Effector CD8-positive, alpha-beta T cell (primary cell): Measurements from ENCODE around the gene EMILIN3.
A peak's percentile ranks its signal among the peaks of the same experiment; 100 is the strongest.

Source experiments
- DNase-seq: peaks from one replicate; lab custom pipeline; 2025; lab: John Stamatoyannopoulos, UW

The EMILIN3 gene

DNA sequence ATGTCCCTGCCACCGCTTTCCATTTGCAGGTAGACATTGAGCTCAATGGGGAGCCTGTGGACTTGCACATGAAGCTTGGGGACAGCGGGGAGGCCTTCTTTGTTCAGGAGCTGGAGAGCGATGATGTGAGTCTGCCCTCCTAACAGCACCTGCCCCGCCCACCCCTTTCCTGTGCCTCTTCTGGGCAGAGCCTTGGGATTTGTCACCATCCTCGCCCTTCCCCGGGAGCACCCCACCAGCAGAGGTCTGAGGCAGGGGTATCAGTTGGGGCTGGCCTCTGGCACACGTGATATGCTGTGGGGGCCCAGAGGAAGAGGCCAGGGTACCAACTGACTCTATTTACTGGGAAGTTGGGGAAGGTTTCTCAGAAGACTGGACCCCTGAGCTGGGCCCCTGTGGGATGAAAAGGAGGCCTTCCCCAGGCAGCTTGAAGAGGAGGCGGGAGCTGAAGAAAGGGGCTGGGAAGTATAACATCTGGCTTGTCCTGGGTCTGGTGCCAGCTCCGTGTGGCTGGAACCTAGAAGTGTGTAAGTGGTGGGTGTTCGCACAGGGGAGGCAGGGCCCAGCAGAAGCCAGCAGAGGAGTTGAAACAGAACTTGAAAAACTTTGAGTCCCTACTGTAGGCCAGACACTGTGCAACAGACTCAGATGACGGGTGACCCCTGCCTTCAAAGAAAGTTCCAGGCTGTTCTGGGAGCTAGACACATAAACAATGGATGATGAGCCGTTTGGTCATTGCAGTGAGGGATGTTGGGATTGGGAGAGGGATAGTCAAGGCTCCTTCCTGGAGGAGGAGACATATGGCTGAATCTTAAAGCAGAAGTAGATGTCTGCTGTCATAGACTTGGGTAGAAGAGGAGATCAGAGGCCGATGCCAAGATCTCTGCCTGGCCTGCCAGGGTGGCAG, 18.8 kb downstream of the EMILIN3 start:
- no peak for DNase-seq

- DNase-seq: no peak
These were observed 20.9 kb downstream of the EMILIN3 start for GRCh38 chr20:41345729-41346067.

DNA sequence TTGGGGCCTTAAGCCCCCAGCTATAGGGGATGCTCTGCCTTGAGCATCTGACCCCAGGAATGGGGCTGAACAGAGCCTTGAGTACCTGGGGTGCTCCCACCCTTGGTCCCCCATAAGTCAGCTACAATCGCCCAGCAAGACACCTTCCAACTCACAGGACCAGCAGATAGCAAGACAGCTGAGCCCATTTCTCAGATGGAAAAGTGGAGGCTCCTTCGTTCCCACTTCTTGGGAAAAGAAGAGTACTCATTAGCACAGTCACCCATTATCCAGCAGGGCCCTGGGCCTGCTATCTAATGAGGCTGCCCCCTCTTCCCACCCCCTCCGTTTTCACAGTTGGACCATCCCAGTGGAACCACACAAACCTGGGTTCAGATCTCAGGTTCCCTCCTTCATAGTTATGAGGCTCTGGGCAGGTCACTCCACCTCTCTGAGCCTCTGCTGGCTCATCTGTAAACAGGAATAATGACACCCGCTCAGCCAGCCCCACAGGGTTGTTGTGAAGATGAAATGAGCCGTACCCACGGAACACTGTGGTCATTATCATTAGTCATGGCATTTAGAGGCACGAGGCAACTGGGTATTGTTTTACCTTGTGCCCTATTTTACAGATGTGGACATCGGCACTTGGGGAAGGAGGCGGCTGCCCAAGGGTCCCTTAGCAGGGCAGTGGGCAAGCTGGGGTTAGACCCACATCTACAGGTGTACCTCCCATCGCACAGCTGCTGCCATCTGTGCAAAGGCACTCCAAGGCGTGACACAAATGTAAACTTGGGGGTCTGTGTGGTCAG, 21.5 kb downstream of the EMILIN3 start:
- DNase-seq: no peak

- DNase-seq: no peak
These were observed 22.1 kb downstream of the EMILIN3 start for GRCh38 chr20:41344477-41344876.

DNA sequence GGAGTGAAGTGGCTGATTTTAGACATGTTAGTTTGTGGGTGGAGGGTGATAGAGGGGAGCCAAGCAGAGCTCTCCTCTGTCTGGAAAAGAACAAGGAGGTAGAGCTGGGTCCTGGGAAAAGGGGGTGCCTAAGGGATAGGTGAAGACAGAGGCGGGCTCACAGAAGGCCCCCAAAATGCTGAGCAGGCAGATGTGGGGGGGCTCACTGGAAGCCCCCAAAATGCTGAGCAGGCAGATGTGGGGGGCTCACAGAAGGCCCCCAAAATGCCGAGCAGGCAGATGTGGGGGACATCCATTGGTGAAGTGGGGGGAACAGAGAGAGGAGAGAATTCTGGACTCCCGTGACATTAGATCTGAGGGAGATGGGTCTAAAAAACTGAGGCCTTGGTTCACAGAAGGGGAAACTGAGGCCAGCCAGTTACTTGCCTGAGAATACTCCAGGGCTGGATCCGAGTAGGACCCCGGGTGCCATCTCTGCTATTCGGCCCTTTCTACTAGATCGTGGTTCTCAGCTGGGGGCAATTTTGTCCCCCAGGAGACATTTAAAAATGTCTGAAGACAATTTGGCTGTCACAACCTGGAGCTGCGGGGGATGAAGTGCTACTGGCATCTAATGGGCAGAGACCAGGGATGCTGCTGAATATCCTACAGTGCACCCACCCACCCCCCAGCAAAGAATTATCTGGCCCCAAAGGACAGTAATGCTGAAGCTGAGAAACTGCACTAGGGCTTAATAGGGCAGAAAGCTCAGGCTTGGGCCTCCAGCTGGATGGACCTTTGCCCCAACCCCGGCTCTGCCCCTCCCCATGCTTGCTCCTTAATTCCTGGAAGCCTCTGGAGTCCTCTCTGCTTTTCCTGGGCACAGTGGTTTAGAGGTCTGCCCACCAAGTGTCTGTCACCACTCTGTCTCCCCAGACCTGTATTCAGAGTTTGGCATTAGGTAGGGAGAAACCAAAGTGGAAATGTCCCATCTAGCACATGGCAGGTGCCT, 23.8 kb downstream of the EMILIN3 start:
- DNase-seq: no peak

DNA sequence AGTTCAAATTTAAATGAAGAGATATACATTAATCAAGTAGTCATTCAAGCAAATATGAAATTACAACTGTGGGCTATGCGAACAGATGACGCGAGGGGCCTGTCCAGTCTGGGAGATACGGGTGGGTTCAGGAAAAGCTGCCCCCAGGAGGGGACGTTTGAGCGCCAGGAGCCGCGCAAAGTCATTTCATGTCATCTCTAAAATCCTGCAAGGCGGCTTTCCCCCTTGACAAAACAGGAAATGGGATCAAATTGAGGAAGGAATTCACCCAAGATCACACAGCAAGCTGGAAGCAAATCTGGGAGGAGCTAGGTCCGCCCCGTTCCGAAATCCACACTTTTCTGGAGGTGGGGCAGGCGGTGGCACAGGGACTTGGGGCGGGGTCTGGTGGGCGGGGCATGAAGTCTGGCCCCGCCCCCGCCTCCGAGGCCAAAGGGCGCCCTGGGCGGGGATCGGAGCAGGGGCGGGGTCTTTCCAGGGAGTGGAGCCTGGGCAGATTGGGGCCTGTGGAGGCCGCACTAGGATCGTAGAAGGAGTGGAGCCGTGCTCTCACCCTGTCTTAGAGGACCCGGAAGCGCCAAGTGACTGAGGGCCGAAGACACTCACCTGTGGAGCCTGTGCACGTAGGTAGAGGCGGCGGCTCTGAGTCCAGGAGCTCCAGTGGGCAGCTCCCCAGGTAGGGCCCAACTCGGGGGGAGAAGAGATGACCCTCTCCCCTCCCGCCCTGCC, 26.1 kb downstream of the EMILIN3 start, which contains the start of gene LPIN3:
Gene LPIN3, plus strand, starts transcription at position 495 of the 729 bp plus-strand sequence. CDS start 4,983 bp downstream, outside the sequence.
- peak; percentile 50 for DNase-seq

- DNase-seq: peak; percentile 77
These were observed 26.7 kb downstream of the EMILIN3 start for GRCh38 chr20:41339957-41340326.

- DNase-seq: no peak
These were observed 29.7 kb downstream of the EMILIN3 start for GRCh38 chr20:41336711-41337492.

- no peak for DNase-seq
These were observed 31.0 kb downstream of the EMILIN3 start for GRCh38 chr20:41335591-41335990.

GRCh38 chr20:41334443-41335421, 31.9 kb downstream of the EMILIN3 start:
- no peak for DNase-seq

- no peak for DNase-seq
These were observed 32.6 kb downstream of the EMILIN3 start for GRCh38 chr20:41334036-41334435.

DNA sequence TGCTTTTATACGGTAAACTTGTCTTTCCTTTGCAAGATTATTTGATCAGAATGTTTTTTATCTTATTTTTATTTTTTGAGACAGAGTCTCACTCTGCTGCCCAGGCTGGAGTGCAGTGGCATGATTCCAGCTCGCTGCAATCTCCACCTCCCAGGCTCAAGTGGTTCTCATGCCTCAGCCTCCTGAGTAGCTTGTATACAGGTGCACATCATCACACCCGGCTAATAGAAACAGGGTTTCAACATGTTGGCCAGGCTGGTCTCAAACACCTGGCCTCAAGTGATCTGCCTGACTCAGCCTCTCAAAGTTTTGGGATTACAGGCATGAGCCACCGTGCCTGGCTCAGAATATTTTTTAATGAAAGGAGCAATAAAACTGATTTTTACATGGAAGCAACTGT, 34.9 kb downstream of the EMILIN3 start:
- DNase-seq: no peak

- no peak for DNase-seq
These were observed 35.7 kb downstream of the EMILIN3 start for GRCh38 chr20:41330941-41331340.

GRCh38 chr20:41330343-41330720, 36.3 kb downstream of the EMILIN3 start:
- DNase-seq: no peak

DNA sequence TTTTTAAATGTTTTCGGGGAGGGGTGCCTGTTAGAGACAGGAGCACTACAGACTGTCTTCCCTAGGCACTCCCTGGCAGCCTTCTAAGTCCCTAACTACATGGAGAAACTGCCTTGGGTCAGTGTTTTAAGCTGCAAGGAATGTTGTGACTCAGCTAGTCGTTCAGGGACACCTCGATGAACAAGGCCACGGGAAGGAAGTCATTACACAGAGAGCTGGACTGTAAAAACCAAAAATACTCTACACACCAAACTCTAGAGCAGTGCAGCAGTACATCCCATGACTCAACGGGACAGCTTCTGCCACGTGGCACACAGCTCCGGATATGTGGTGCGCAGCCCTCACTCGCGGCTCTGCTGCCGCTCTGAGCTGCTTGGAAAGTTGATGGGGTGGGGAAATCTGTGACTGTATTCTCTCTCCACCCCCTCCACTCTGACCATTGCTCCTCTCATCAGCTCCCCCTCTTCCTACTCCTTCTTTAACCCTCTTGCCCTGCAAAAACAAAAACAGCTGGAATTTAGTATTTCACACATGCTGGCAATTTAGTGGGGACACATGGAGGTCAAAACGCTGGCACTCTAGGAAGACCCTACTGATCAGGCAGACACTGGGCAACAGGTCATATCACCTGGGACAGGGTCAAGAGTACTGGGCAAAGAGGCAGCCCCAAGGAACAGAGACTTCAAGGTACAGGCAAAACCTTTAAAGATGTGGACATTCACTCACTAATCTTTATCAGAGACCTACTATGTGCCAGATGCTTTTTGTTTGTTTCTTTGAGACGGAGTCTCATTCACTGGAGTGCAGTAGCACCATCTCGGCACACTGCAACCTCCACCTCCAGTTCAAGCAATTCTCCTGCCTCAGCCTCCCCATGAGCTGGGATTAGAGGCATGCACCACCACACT, 36.9 kb downstream of the EMILIN3 start:
- no peak for DNase-seq

DNA sequence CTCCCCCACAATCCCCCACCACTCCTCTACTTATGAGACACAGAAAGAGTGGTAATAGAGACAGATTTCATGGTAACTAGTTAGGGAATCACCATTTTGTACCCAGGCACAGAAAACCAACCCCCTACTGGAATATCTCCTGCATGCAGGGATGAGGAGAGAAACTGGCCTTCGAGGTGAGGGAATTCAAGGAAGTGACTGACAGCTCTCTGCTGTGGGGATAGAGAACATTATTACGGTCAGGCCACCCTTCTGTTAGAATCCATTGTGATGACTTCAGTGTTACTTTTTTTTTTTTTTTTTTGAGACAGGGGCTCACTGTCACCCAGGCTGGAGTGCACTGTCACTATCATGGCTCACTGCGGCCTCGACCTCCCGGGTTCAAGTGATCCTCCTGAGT, 39.4 kb downstream of the EMILIN3 start:
- no peak for DNase-seq

DNA sequence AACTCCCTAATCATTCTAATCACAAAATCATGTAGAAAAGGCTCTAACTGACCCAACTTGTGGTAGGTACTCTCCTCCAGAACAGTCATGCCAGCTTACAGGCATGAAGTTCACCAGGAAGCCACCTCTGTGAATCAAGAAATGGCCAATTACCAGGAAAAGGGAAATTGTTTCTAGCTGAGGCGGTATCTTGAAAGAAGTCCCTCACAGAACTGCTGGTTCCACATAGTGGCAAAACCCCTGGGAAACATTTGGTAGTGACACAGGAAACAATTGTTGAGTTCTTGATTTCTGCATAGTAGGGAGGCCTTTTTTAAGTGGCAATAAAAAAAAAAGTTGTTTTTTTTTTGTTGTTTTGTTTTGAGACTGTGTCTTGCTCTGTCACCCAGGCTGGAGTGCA, 45.6 kb downstream of the EMILIN3 start:
- no peak for DNase-seq

GRCh38 chr20:41320441-41320840, 46.2 kb downstream of the EMILIN3 start:
- DNase-seq: no peak
